Osteocyte (in vitro differentiated cells): ENCODE results near the gene RBMS1. TPM values are rescaled to one million over a fixed set of nuclear protein-coding genes. Genes with fewer than 3 reads are reported as not detected.
A peak's percentile ranks its signal among the peaks of the same experiment; 100 is the strongest.

Experiments used
- DNase-seq: peaks from one replicate; pipeline ENCODE4 v3.0.0; 2021; ENCODE audit warnings: mixed read lengths; ENCODE audit not compliant: unreplicated experiment; ENCODE audit errors: extremely low spot score
- H3K27ac Mint-ChIP-seq: one replicate; pipeline ENCODE4 v1.8.0; 2021; ENCODE audit warnings: mild to moderate bottlenecking, mixed read lengths; ENCODE audit not compliant: unreplicated experiment
- H3K27me3 Mint-ChIP-seq: one replicate; pipeline ENCODE4 v1.8.0; 2021; ENCODE audit warnings: mixed read lengths; ENCODE audit not compliant: unreplicated experiment
- H3K36me3 Mint-ChIP-seq: one replicate; pipeline ENCODE4 v1.8.0; 2021; ENCODE audit warnings: mixed read lengths; ENCODE audit not compliant: unreplicated experiment
- H3K4me1 Mint-ChIP-seq: one replicate; pipeline ENCODE4 v1.8.0; 2021; ENCODE audit warnings: mixed read lengths; ENCODE audit not compliant: unreplicated experiment
- H3K4me3 Mint-ChIP-seq: one replicate; pipeline ENCODE4 v1.8.0; 2021; ENCODE audit warnings: mild to moderate bottlenecking, moderate library complexity, mixed read lengths; ENCODE audit not compliant: unreplicated experiment
- H3K9me3 Mint-ChIP-seq: one replicate; pipeline ENCODE4 v1.8.0; 2021; ENCODE audit warnings: mixed read lengths; ENCODE audit not compliant: unreplicated experiment
- total RNA-seq: library from RNA; stranded (reverse); gene quantifications from 2 replicates; pipeline ENCODE4 v1.2.1, GENCODE V29; 2021
- TF ChIP-seq, protein P1 (sequence below): fragments of 200-600 bp; sonication (generic); IDR thresholded peaks from 2 replicates; pipeline ENCODE4 v1.5.0; 2021; ENCODE audit warnings: antibody characterized with exemption, mild to moderate bottlenecking, moderate library complexity

Gene RBMS1
- total RNA-seq, 1 donor from 2014 or later = 169 TPM

GRCh38 chr2:160364364-160364763 is 129.2 kb downstream of the RBMS1 start:
- H3K36me3 Mint-ChIP-seq = peaks cover 43% of the 10 kb centered on the region
- TF ChIP-seq, protein P1, sequence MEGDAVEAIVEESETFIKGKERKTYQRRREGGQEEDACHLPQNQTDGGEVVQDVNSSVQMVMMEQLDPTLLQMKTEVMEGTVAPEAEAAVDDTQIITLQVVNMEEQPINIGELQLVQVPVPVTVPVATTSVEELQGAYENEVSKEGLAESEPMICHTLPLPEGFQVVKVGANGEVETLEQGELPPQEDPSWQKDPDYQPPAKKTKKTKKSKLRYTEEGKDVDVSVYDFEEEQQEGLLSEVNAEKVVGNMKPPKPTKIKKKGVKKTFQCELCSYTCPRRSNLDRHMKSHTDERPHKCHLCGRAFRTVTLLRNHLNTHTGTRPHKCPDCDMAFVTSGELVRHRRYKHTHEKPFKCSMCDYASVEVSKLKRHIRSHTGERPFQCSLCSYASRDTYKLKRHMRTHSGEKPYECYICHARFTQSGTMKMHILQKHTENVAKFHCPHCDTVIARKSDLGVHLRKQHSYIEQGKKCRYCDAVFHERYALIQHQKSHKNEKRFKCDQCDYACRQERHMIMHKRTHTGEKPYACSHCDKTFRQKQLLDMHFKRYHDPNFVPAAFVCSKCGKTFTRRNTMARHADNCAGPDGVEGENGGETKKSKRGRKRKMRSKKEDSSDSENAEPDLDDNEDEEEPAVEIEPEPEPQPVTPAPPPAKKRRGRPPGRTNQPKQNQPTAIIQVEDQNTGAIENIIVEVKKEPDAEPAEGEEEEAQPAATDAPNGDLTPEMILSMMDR = no peak
- peak overlapping the region; percentile 70 for H3K4me3 Mint-ChIP-seq
- peaks cover 90% of the 10 kb centered on the region for H3K4me1 Mint-ChIP-seq
- no peaks in the 10 kb centered on the region for H3K9me3 Mint-ChIP-seq
- no peak for DNase-seq
- H3K27me3 Mint-ChIP-seq = no peaks in the 10 kb centered on the region
- H3K27ac Mint-ChIP-seq = peak overlapping the region; percentile 20

GRCh38 chr2:160363961-160364360 is 129.6 kb downstream of the RBMS1 start:
- TF ChIP-seq, protein P1 = no peak
- Mint-ChIP-seq H3K4me1 (peaks cover 89% of the 10 kb centered on the region), H3K27ac (peak overlapping the region; percentile 43), H3K27me3 (no peaks in the 10 kb centered on the region), H3K36me3 (peaks cover 45% of the 10 kb centered on the region), H3K4me3 (peak overlapping the region; percentile 70), H3K9me3 (no peaks in the 10 kb centered on the region)
- no peak for DNase-seq

GRCh38 chr2:160363055-160363454 is 130.6 kb downstream of the RBMS1 start:
- DNase-seq = no peak
- Mint-ChIP-seq H3K4me3 (peak overlapping the region; percentile 24), H3K4me1 (peaks cover 88% of the 10 kb centered on the region), H3K36me3 (peaks cover 48% of the 10 kb centered on the region), H3K9me3 (no peaks in the 10 kb centered on the region), H3K27me3 (no peaks in the 10 kb centered on the region), H3K27ac (peak overlapping the region; percentile 43)
- TF ChIP-seq, protein P1 = no peak

- peak overlapping the region; percentile 10 for H3K4me3 Mint-ChIP-seq
- peaks cover 88% of the 10 kb centered on the region for H3K4me1 Mint-ChIP-seq
- H3K36me3 Mint-ChIP-seq = peaks cover 50% of the 10 kb centered on the region
- TF ChIP-seq, protein P1 = no peak
- H3K27ac Mint-ChIP-seq = peak overlapping the region; percentile 42
- H3K9me3 Mint-ChIP-seq = no peaks in the 10 kb centered on the region
- DNase-seq = no peak
- no peaks in the 10 kb centered on the region for H3K27me3 Mint-ChIP-seq
These were observed 131.1 kb downstream of the RBMS1 start for GRCh38 chr2:160362541-160362940.

DNA sequence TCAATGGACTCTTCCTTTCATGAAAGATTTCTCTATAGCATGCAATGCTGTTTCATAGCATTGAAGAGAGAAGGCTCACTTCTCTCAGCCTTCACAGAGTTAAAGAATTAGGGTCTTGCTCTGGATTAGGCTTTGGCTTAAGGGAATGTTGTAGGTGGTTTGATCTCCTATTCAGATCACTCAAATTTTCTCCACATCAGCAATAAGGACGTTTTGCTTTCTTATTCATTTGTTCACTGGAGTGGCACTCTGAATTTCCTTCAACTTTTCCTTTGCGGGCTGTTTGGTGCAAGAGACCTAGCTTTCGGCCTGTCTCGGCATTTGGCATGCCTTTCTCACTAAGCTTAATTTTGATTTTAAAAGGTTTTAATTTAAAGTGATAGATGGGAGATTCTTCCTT is 131.6 kb downstream of the RBMS1 start:
- Mint-ChIP-seq H3K36me3 (peaks cover 52% of the 10 kb centered on the region), H3K27me3 (no peaks in the 10 kb centered on the region), H3K4me3 (peak overlapping the region; percentile 10), H3K27ac (peak overlapping the region; percentile 42), H3K4me1 (peaks cover 88% of the 10 kb centered on the region), H3K9me3 (no peaks in the 10 kb centered on the region)
- TF ChIP-seq, protein P1 = no peak
- DNase-seq = no peak
